ENCODE measurements around the gene MCOLN2. TPM values are rescaled to one million over a fixed set of nuclear protein-coding genes. Genes with fewer than 3 reads are reported as not detected.
A peak's percentile ranks its signal among the peaks of the same experiment; 100 is the strongest.

MCOLN2 gene
- total RNA-seq (2012; rRNA removed) (0.54 and 1.1 TPM in 2 replicates), polyA plus RNA-seq (2012; rRNA removed) (0.27 and 0.43 TPM in 2 replicates), Bru-seq, nascent RNA (percentile 25 among the genes with signal in this experiment), BruChase-seq, experiment 1, labeled RNA remaining after a 6-hour chase (percentile 25 among the genes with signal in this experiment), BruChase-seq, experiment 2, labeled RNA remaining after a 2-hour chase (percentile 28 among the genes with signal in this experiment)
- 0.08 and 0.11 TPM in 2 replicates for polyA plus RNA-seq (2012; cell fraction: cytosol; rRNA removed)
- polyA plus RNA-seq (2012; cell fraction: nucleus; rRNA removed; ENCODE audit: low replicate concordance): 0.24 and 1.5 TPM in 2 replicates
- long read RNA-seq: 0 reads

GRCh38 chr1:84996846-84997666, at the start of gene MCOLN2:
Gene MCOLN2 (minus strand): TSS chr1:84997113. CDS start chr1:84996872, 241 bp downstream.
- no peaks in the 10 kb centered on the region for H4K20me1 ChIP-seq (ENCODE audit: insufficient read depth, low read length)
- no peak within 1 kb of the TSS for H3K27ac ChIP-seq (ENCODE audit: insufficient read depth, low read length)
- intact Hi-C loops (cut with micrococcal nuclease): no loop called here
- H3K79me1 ChIP-seq (ENCODE audit: low read depth in 1 of 2, low read length in 2 of 2): no peaks in the 10 kb centered on the region
- H4K8ac ChIP-seq (ENCODE audit: low read depth in 2 of 2, low read length in 2 of 2): no peak within 1 kb of the TSS
- H2AK5ac ChIP-seq (ENCODE audit: low read depth, low read length): no peak within 1 kb of the TSS
- no peak within 1 kb of the TSS for H3K9ac ChIP-seq (ENCODE audit: low read depth, low read length)
- H2BK120ac ChIP-seq (ENCODE audit: low read depth, low read length): no peak within 1 kb of the TSS
- no peak within 1 kb of the TSS for H3K18ac ChIP-seq (ENCODE audit: low read depth, low read length)
- H4K5ac ChIP-seq (ENCODE audit: low read depth, low read length): no peak within 1 kb of the TSS
- POLR2A ChIA-PET (ENCODE audit: unreplicated experiment): no interaction called here
- no peaks in the 10 kb centered on the region for H3K36me3 ChIP-seq (ENCODE audit: control insufficient read depth, insufficient read depth, low read length)
- 1% methylated on average over 29 of the region's 87 CpGs; no CpG with 5 or more reads in 1 of the 2 experiments for WGBS, 2 experiments (ENCODE audit: extremely low coverage in 2 of 2, insufficient read length in 1 of 2)
- H2BK20ac ChIP-seq (ENCODE audit: low read depth, low read length): no peak within 1 kb of the TSS
- CTCF ChIA-PET: no interaction called here
- TF ChIP-seq CTCF (conservative IDR thresholded peaks at IDR 0.05; ENCODE audit: low read depth, low read length) (no peak), SMC3 (IDR thresholded peaks at IDR 0.05; ENCODE audit: low read depth, low read length) (no peak), RCOR1 (IDR thresholded peaks at IDR 0.05; ENCODE audit: insufficient replicate concordance, low read length) (no peak), NFE2L2 (IDR thresholded peaks at IDR 0.05; ENCODE audit: low read depth, low read length) (no peak), CHD1 (IDR thresholded peaks at IDR 0.05; ENCODE audit: low read depth, low read length) (no peak)
- H3K23ac ChIP-seq (ENCODE audit: low read depth, low read length): no peak within 1 kb of the TSS
- in situ Hi-C loops (cut with MboI; ENCODE audit: low sequenced_read_pairs): no loop called here
- H3K9me3 ChIP-seq (ENCODE audit: control insufficient read depth, insufficient read depth, low read length): peaks cover 1% of the 10 kb centered on the region; the same call in 1 of the 2 replicates
- H4K91ac ChIP-seq (ENCODE audit: insufficient read depth, low read depth, low read length): no peak within 1 kb of the TSS
- peak; percentile 88 for ATAC-seq (ENCODE audit: low read depth)
- H3K4me3 ChIP-seq (ENCODE audit: insufficient read depth, low read depth, low read length): peak within 1 kb of the TSS; percentile 58
- H2AFZ ChIP-seq (replicated peaks; ENCODE audit: low read length, poor library complexity): peak within 1 kb of the TSS; percentile 86
- H2AK9ac ChIP-seq (replicated peaks; ENCODE audit: low read depth, low read length, poor library complexity): peak within 1 kb of the TSS; percentile 15
- no peaks in the 10 kb centered on the region for H3K9me1 ChIP-seq (ENCODE audit: insufficient read depth, low read length)
- H3K56ac ChIP-seq (ENCODE audit: extremely low read depth, insufficient read depth, low read length): no peak within 1 kb of the TSS
- H2BK5ac ChIP-seq (ENCODE audit: low read depth, low read length, poor library complexity, severe bottlenecking): no peak within 1 kb of the TSS
- H3K27me3 ChIP-seq (ENCODE audit: control insufficient read depth, insufficient read depth, low read length): peaks cover 52% of the 10 kb centered on the region
- dilution Hi-C loops (cut with HindIII; ENCODE audit: low sequenced_read_pairs, unreplicated experiment): no loop called here
- no TSS peak for BruUV-seq (replicated peaks)
- H3K4me1 ChIP-seq (ENCODE audit: control insufficient read depth, insufficient read depth, low read length): peaks cover 2% of the 10 kb centered on the region; the same call in 1 of the 2 replicates
- H3K14ac ChIP-seq (replicated peaks; ENCODE audit: low read depth, low read length): no peak within 1 kb of the TSS
- H3K4ac ChIP-seq (ENCODE audit: low read depth, low read length): no peak within 1 kb of the TSS
- DNase-seq: peak; percentile 1
- H2BK15ac ChIP-seq (ENCODE audit: low read depth, low read length): no peak within 1 kb of the TSS
- H3K4me2 ChIP-seq (ENCODE audit: low read depth, low read length): peak within 1 kb of the TSS; percentile 91

Data from IMR-90 (cell line).